Stimulated activated CD4-positive, alpha-beta T cell treated with anti-CD3 and anti-CD28 coated beads, Interleukin-15, amount 100 ng/mL, for 24 hours (primary cell): ENCODE data around the gene YAF2.

Experiments
- DNase-seq: peaks from one replicate; pipeline ENCODE4 v3.0.0-alpha.2; 2020

The YAF2 gene, protein sequence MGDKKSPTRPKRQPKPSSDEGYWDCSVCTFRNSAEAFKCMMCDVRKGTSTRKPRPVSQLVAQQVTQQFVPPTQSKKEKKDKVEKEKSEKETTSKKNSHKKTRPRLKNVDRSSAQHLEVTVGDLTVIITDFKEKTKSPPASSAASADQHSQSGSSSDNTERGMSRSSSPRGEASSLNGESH

GRCh38 chr12:42238240-42239140 is at the start of gene YAF2:
TSS of gene YAF2 (minus strand) at chr12:42238248. CDS start at chr12:42238180, 68 bp downstream.
- peak; percentile 92 for DNase-seq

DNA sequence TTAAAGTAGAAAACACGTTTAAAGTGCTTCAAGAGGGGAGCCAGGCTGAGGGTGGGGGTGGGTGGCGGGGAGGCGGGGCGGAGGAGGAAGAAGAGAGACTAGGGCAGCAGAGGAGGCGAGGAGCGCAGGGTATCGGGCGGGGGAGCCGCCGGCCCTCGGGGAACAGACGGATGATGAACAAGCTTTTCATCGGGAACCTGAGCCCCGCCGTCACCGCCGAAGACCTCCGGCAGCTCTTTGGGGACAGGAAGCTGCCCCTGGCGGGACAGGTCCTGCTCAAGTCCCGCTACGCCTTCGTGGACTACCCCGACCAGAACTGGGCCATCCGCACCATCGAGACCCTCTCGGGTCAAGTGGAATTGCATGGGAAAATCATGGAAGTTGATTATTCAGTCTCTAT is 48.7 kb upstream of the YAF2 start:
- DNase-seq = no peak

GRCh38 chr12:42285431-42285830 is 47.4 kb upstream of the YAF2 start:
- no peak for DNase-seq

GRCh38 chr12:42284876-42285275 is 46.8 kb upstream of the YAF2 start:
- DNase-seq = no peak

- no peak for DNase-seq
Measured at GRCh38 chr12:42284157-42284556, 46.1 kb upstream of the YAF2 start.

DNA sequence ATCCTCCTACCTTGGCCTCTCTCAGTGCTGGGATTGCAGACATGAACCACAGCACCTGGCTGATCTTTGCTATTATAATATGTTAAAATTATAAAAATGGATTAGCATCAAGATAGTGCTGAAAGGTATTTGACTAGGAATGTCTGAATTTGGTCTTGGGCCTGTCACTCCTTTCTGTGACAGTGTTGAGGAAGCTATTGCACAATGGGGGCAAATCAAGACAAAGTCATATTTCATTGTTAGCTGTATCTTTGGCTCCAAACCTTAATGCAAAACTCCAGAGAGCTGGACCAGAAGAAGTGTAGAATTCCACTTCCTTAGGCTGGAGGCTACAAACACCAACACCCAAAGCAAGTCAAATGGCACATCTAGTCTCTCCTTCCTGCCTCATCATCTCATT is 45.7 kb upstream of the YAF2 start:
- DNase-seq = no peak

GRCh38 chr12:42282294-42282693 is 44.2 kb upstream of the YAF2 start:
- DNase-seq = no peak

GRCh38 chr12:42281844-42282243 is 43.8 kb upstream of the YAF2 start:
- DNase-seq = no peak

DNA sequence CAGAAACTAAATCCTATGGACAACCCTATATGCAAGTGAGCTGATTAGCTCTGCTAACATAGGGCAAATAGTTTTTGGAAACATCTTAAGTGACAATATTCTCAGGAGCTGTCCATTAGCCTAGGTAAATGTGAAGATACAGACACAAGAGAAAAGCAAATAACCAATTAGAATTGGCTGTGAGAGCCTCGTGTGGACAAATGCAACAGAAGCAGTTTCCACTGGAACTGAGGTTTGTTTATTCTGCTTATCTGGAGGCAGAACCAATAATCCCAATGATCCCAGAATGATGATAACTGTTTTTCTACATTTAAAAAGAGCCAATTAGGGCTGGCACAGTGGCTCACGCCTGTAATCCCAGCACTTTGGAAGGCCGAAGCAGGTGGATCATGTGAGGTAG is 43.2 kb upstream of the YAF2 start:
- no peak for DNase-seq

DNA sequence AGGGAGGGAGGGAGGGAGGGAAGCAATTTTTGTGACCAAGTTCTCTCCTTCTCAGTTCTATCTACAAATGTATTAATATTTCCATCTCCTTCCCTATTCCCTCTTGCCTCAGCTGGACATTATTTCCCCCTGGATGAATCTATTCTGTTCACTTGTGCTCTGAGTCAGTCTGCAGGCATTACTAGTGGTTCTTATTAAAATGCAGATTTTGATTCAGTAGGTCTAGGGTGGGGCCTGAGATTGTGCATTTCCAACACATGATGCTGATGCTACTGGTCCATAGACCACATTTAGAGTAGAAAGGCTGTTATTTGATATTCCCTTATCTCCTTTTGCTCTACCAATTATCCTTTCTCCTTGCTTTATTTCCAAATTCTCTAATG is 40.1 kb upstream of the YAF2 start:
- no peak for DNase-seq

GRCh38 chr12:42277396-42278127 is 39.5 kb upstream of the YAF2 start:
- DNase-seq = no peak

- no peak for DNase-seq
Measured at GRCh38 chr12:42275499-42275898, 37.5 kb upstream of the YAF2 start.

- DNase-seq = no peak
Measured at GRCh38 chr12:42273706-42274105, 35.7 kb upstream of the YAF2 start.

DNA sequence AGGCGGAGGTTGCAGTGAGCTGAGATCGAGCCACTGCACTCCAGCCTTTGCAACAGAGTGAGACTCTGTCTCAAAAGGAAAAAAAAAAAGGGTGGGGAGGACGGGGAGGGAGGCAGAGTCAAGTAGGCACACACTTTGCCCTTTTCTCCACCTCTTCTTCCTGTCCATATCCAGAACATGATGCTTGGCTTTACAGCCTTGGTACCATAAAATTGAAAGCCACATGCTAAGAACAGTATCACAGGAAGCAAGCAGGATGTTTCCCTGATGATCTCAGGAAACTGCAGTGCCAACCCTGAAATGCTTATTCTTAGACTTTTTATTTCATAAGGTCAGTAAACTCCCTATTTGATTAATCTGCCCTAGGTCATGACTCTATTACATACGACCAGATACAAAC is 32.5 kb upstream of the YAF2 start:
- DNase-seq = no peak

GRCh38 chr12:42267413-42268190 is 29.6 kb upstream of the YAF2 start:
- no peak for DNase-seq

DNA sequence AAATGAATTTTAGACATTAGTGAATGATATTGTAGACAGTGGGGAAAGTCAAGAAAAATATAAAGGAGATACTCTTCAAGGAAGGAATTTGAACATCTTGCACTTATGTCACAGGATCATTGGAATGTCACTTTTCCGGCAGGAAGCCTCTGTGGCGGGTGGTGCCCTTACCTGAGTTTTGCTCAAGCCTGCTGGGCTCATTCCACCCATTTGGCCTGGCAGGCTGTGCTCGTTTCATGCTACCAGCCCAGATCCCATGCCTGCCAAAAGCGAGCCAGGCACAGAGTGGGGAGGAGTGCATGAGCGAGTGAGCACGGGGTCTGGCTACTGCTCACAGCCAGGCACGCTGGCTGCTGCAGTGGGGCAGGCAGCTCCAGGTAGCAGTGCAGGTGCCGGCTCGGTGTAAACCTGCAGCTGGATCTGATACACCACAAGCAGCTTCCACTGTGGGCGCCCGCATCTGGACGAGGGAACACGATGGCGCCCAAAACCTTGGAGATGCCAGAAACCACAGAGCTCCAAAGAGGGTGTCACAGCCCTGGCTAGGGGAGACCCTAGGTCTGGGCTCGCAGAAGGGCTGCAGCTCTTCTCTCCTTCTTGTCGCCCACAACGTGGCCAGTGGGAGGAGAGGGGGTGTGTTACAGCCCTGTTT is 28.7 kb upstream of the YAF2 start:
- no peak for DNase-seq

DNA sequence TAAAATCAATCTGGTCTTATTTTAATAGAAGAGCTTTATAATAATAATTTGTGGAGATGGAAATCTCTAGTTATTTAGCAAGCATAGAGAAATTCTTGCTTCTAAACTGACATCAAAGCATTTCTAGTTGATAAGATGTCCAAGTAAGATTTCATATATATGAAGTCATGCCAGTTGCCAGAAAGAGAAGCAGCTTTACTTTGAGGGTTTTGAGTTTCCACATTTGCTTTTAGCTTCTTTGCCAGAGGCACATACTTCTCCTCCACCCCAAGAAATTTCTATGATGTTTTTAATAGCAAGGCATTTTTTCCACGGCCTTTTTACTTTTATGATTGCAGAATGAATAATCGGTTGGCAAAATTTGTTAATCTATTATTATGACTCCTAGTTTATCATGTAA is 24.2 kb upstream of the YAF2 start:
- no peak for DNase-seq

GRCh38 chr12:42261708-42262107 is 23.7 kb upstream of the YAF2 start:
- DNase-seq = no peak

GRCh38 chr12:42260518-42260917 is 22.5 kb upstream of the YAF2 start:
- DNase-seq = no peak

DNA sequence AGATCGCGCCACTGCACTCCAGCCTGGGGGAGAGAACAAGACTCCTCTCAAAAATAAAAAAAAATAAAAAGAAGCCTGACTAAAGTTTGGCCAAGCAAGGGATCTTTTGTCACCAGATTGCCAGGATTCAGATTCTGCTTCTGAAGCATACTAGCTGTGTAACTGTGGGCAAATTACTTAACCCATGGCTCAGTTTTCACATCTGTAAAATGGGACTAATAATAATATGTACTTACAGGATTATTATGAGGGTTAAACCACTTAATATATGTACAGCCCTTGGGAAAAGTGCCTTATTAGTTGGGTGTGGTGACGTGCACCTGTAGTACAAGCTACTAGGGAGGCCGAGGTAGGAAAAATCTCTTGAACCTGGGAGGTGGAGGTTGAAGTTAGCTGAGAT is 21.7 kb upstream of the YAF2 start:
- DNase-seq = no peak

- DNase-seq = no peak
Measured at GRCh38 chr12:42255866-42256261, 17.8 kb upstream of the YAF2 start.

- no peak for DNase-seq
Measured at GRCh38 chr12:42255221-42255865, 17.3 kb upstream of the YAF2 start.
